ENCODE results near the gene DLX2.

DLX2 gene

GRCh38 chr2:172049567-172050120 is 53.1 kb downstream of the DLX2 start:
- FAIRE-seq, result no peak
